Hindlimb muscle (tissue), 1 donor: ENCODE data around the gene SEC14L3. TPM values are rescaled to one million over a fixed set of nuclear protein-coding genes. Genes with fewer than 3 reads are reported as not detected.

Experiments used
- DNase-seq: peaks from one replicate; pipeline ENCODE4 v3.0.0-alpha.2; 2013
- polyA plus RNA-seq: library from polyadenylated mRNA; unstranded; fragments of 120-200 nt; gene quantifications from one replicate; pipeline ENCODE4 v1.2.1, GENCODE V29; 2013; ENCODE audit not compliant: insufficient read length

SEC14L3 gene
- polyA plus RNA-seq, result not detected

GRCh38 chr22:30471616-30472318 lies at the start of gene SEC14L3:
SEC14L3 (minus strand) TSS chr22:30472017; CDS start chr22:30471958, 59 bp downstream.
- no peak for DNase-seq

GRCh38 chr22:30519842-30520425 lies 48.1 kb upstream of the SEC14L3 start:
- no peak for DNase-seq

GRCh38 chr22:30516731-30517130 lies 44.9 kb upstream of the SEC14L3 start:
- DNase-seq, result no peak

GRCh38 chr22:30516273-30516672 lies 44.5 kb upstream of the SEC14L3 start:
- DNase-seq, result no peak

GRCh38 chr22:30514252-30514651 lies 42.4 kb upstream of the SEC14L3 start:
- no peak for DNase-seq

DNA sequence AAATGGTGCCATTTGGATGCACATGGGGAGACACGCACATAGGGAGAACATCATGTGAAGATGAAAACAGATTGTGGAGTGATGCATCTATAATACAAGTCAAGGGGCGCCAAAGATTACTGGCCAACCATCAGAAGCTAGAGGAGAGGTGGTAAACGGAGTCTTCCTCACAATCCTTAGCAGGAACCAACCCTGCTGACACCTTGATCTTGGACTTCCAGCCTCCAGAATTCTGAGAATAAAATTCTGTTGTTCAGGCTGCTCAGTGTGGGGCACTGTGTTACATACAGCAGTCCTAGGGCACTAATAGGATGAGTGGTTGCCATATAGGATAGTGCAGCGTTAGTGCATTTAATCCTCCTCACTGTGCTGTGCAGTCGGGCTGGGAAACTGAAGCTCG lies 41.6 kb upstream of the SEC14L3 start:
- DNase-seq, result no peak

DNA sequence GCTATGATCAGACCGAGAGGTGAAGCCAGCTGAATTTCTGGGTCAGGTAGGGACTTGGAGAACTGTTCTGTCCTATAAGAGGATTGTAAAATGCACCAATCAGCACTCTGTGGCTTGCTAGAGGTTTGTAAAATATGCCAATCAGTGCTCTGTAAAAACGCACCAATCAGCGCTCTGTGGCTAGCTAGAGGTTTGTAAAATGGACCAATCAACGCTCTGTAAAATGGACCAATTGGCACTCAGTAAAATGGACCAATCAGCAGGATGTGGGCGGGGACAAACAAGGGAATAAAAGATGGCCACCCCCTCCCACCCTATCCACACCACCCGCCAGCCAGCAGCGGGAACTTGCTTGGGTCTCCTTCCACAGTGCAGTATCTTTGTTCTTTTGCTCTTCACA lies 40.1 kb upstream of the SEC14L3 start:
- DNase-seq, result no peak

- no peak for DNase-seq
Measured at GRCh38 chr22:30511109-30511508, 39.3 kb upstream of the SEC14L3 start.

DNA sequence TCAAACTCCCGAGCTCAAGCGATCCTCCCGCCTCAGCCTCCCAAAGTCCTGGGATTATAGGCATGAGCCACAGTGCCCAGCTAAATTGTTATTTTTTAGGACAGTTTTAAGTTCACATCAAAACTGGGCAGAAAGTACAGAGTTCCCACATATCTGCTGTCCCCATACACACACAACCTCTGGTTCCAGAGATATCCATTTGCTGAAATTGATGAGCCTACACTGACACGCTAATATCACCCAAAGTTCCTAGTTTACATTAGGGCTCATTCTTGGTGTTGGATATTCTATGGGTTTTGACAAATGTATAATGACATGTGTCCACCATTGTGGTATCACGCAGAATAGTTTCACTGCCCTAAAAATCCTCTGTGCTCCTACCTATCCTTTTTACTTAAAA lies 36.4 kb upstream of the SEC14L3 start:
- no peak for DNase-seq

GRCh38 chr22:30507670-30508069 lies 35.9 kb upstream of the SEC14L3 start:
- no peak for DNase-seq

DNA sequence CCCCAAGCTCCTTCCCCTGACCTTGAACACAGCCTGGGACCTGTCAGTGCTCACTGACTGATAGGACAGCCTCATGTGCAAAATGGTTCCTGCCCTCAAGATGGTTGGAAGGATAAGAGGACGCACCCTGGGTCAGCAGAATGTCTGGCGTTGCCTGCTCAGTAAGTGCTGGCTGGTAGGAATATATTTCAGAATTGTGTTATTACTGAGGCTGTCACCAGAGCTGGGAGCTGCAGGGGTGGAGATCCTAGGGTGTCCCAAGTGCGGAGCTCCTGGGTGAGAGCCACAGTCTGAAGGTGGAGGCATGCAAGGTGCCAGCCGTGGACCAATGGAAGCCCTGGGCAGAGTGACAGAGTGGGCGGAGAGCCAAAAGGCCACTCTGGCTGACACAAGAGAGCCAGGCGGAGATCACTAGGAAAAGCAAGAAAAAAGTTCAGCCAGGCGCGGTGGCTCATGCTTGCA lies 34.7 kb upstream of the SEC14L3 start:
- DNase-seq, result no peak

- DNase-seq, result no peak
Measured at GRCh38 chr22:30503551-30503950, 31.7 kb upstream of the SEC14L3 start.

- DNase-seq, result no peak
Measured at GRCh38 chr22:30502911-30503310, 31.1 kb upstream of the SEC14L3 start.

DNA sequence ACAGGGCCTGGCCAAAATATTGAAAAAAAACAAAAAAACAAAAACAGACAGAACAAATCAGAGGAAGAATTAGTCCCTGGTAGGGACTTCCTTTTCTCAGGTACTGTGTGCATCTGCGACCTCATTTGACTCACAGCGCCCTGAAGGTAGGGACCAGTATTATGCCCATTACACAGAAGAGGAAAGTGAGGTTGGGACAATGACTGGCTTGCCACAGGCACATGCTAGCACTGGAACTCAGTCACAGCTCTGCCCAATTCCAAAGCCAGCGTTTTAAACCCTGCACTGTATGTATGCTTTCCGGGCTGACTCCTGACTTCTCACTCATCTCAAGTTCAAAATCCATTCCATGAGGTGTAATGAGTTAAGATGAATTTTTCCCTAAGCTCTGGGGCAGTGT lies 30.3 kb upstream of the SEC14L3 start:
- no peak for DNase-seq

- no peak for DNase-seq
Measured at GRCh38 chr22:30500628-30501027, 28.8 kb upstream of the SEC14L3 start.

GRCh38 chr22:30497466-30498150 lies 25.8 kb upstream of the SEC14L3 start:
- no peak for DNase-seq

GRCh38 chr22:30495041-30495784 lies 23.4 kb upstream of the SEC14L3 start:
- DNase-seq, result no peak

- no peak for DNase-seq
Measured at GRCh38 chr22:30492144-30492543, 20.3 kb upstream of the SEC14L3 start.

DNA sequence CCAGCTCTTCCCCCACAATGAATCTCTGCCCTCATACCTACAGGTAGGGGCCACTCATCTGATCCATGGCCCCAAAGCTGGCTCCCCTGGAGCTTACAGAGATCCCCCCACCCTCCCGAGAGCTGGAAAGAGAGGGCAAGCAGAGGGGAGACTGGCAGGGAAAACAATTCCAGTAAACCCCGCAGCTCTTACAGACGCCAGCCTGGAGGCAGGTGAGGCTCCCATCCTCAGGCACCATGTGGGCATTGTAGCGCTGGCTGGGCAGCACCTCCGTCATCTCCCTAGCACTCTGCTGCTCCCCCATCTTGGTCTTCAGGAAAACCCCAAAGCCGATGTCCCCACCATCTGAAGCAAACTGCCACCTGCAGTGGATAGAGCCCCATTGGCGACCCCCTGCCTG lies 19.6 kb upstream of the SEC14L3 start:
- no peak for DNase-seq

GRCh38 chr22:30490399-30490798 lies 18.6 kb upstream of the SEC14L3 start:
- no peak for DNase-seq

DNA sequence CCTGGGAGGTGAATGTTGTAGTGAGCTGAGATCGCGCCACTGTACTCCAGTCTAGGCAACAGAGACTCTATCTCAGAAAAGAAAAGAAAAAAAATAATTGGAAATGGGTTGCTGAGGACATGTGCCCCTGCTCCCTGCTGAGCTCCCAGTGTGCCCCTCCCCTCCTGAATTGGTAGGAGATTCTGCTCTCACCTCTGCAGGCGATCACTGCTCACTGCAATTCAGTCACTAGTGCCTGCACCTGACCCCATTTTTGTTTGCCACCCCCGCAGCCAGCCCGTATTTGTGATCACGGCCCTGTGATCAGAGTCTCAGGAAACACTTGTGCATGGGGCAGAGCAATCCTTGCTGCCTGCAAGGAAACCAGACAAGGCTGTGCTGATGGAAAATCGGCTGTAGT lies 16.3 kb upstream of the SEC14L3 start:
- DNase-seq, result no peak

DNA sequence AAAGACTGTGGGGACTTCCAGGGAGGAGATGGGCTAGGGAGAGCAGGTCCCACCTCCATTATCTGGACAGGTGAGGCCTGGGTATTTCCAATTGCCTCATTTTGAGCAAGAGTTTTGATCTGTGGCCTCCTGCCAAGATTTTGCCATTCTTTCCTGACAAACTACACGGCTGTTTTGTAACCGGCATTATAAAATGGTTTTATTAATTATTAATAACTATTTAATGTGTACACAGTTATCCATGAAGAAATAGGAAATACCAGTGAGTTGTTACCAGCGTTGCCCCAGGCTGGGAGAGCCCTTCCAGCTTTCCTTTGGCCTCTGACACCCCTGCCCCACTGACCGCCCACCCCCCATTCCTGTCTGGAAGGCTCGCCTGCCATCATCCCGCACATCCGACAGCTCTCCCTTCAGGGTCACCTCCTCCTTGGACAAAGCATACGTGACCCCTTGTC lies 14.9 kb upstream of the SEC14L3 start:
- DNase-seq, result no peak

- DNase-seq, result no peak
Measured at GRCh38 chr22:30486118-30486517, 14.3 kb upstream of the SEC14L3 start.
